Kidney (tissue), 14 donors: ENCODE results near the gene SDK1. TPM values are rescaled to one million over a fixed set of nuclear protein-coding genes. Genes with fewer than 3 reads are reported as not detected.

ENCODE experiments used
- DNase-seq, 5 donors: peaks; one replicate each; pipeline ENCODE4 v3.0.0-alpha.2; 2013 to 2020
- FAIRE-seq: peaks from 2 replicates; lab custom pipeline; 2012; peaks lifted over from hg19 to GRCh38; lab: Jason Lieb, UNC
- H3K27ac ChIP-seq, 2 donors: one replicate each; pipeline ENCODE4 v1.7.0; 2013; ENCODE audit warnings: low read depth in 2 of 2, low read length in 2 of 2, inconsistent platforms in 1 of 2
- H3K27me3 ChIP-seq: one replicate; pipeline ENCODE4 v1.7.1; 2013; ENCODE audit warnings: low read length, inconsistent platforms; ENCODE audit not compliant: control insufficient read depth, insufficient read depth
- H3K36me3 ChIP-seq, 3 donors: one replicate each; pipeline versions ENCODE4 v1.7.0 to v1.7.1; 2013; ENCODE audit warnings: low read length in 3 of 3, control low read depth in 1 of 3, inconsistent platforms in 1 of 3; ENCODE audit not compliant: insufficient read depth in 3 of 3, control insufficient read depth in 2 of 3
- H3K4me1 ChIP-seq, 3 donors: one replicate each; pipeline versions ENCODE4 v1.7.0 to v1.7.1; 2013; ENCODE audit warnings: low read length in 3 of 3, inconsistent platforms in 1 of 3, low read depth in 1 of 3; ENCODE audit not compliant: control insufficient read depth in 2 of 3, insufficient read depth in 2 of 3
- H3K4me3 ChIP-seq, 3 donors: one replicate each; pipeline versions ENCODE4 v1.7.0 to v1.8.1; 2013; ENCODE audit warnings: low read length in 3 of 3, control low read depth in 1 of 3, inconsistent platforms in 1 of 3
- H3K9ac ChIP-seq, 3 donors: one replicate each; pipeline versions ENCODE4 v1.7.0 to v1.7.1; 2013; ENCODE audit warnings: low read length in 3 of 3, control low read depth in 1 of 3, inconsistent platforms in 1 of 3
- H3K9me3 ChIP-seq, 3 donors: one replicate each; pipeline versions ENCODE4 v1.7.0 to v1.7.1; 2013; ENCODE audit warnings: low read length in 3 of 3, control low read depth in 1 of 3, inconsistent platforms in 1 of 3; ENCODE audit not compliant: control insufficient read depth in 2 of 3, insufficient read depth in 1 of 3
- CTCF ChIP-seq: IDR thresholded peaks from 3 replicates; pipeline ENCODE4 v1.5.1; 2012; ENCODE audit warnings: mild to moderate bottlenecking, moderate library complexity, borderline replicate concordance; ENCODE audit not compliant: insufficient read depth; ENCODE audit errors: extremely low read depth
- intact Hi-C: fragments of 100-400 bp; cut with DNase I; formaldehyde crosslinking; loops from one replicate; pipeline ENCODE4 v1.11.1; 2022
- polyA plus RNA-seq: library from polyadenylated mRNA; stranded (reverse); fragments of 350-450 nt; fragmentation: Illumina TruSeq; extraction: RNeasy Lipid Tissue Mini Kit (QIAGEN cat#74804); gene quantifications from one replicate; pipeline ENCODE4 v1.2.3, GENCODE V29; 2014; ENCODE audit warnings: low read depth, low replicate concordance; ENCODE audit not compliant: insufficient read depth
- total RNA-seq: library from RNA; stranded (reverse); fragmentation: NEBNext Ultra II Directional; extraction: Animal tissue kit (Norgen Biotek cat#: 25700); gene quantifications from one replicate; pipeline ENCODE4 v1.2.1, GENCODE V29; 2021
- donor health status: control.
- donor health status: control.
- donor health status: control.
- donor health status: control.
- donor health status: control.
- donor health status: DM: yes; HTN: yes; CAD: no.
- donor health status: Normal renal cell carcinoma (clear cell type).

The SDK1 gene
- total and polyA plus RNA-seq, 2 donors from 2014 or later, result 2.0 to 38.3 TPM

DNA sequence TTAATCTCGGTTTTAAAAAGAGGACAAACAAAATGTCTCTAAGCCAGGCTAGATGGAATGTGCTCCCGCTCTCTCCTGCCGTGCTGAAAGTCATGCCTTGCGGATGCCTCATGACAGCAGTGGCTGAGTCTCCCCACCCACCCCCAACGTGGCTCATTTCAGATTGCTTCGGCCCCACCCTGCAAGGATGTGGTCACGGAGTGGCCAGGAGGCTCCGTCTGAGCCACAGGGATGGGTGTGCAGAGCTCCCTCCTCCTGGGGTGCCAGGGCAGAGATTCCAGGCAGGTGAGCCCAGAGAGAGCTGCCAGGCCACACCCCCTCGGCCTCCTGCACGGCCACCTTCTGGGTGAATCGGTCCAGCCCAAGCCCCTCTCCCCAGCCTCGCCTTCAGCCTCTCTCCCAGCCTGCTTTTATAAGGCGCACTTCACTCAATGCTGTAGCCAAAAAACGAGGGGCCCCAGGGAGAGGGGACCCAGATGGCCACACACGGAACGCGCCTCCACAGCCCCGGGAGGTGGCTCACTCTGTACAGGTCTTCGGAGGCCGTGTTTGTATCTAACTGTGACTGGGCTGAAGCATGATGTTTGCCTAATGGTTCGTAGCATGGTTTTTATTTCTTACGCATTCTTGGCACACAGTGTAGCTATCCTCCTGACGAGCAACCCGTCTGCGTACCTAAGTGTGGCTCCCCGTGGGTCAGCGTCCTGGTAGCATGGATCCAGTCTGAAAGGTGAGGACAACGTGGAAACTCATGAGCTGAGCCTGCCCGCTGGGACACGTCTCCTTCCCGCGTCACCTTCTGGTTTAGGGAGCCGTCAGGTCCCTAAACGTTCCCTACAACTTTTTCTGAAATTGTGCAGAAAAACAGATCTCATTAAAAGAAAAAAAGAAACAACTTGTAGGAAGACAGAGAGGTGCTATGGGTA lies 967.3 kb downstream of the SDK1 start:
- intact Hi-C loops, result no loop called here
- no peak overlapping the region for H3K9ac ChIP-seq
- no peaks in the 10 kb centered on the region for H3K9me3 ChIP-seq
- H3K4me3 ChIP-seq, result no peak overlapping the region
- no peak for TF ChIP-seq CTCF
- no peaks in the 10 kb centered on the region for H3K4me1 ChIP-seq
- no peaks in the 10 kb centered on the region for H3K27me3 ChIP-seq
- H3K27ac ChIP-seq, result no peak overlapping the region
- FAIRE-seq, result no peak
- DNase-seq, result no peak
- H3K36me3 ChIP-seq, result no peaks in the 10 kb centered on the region

- Histone ChIP-seq H3K36me3 (no peaks in the 10 kb centered on the region), H3K4me1 (no peaks in the 10 kb centered on the region), H3K27ac (no peak overlapping the region), H3K9me3 (peaks cover 0 to 2% (median 0%) of the 10 kb centered on the region in 3 donors), H3K4me3 (no peak overlapping the region), H3K9ac (no peak overlapping the region), H3K27me3 (no peaks in the 10 kb centered on the region)
- DNase-seq, result no peak
- intact Hi-C loops, result no loop called here
- no peak for FAIRE-seq
- no peak for TF ChIP-seq CTCF
These were observed 968.0 kb downstream of the SDK1 start for GRCh38 chr7:4269086-4269485.

DNA sequence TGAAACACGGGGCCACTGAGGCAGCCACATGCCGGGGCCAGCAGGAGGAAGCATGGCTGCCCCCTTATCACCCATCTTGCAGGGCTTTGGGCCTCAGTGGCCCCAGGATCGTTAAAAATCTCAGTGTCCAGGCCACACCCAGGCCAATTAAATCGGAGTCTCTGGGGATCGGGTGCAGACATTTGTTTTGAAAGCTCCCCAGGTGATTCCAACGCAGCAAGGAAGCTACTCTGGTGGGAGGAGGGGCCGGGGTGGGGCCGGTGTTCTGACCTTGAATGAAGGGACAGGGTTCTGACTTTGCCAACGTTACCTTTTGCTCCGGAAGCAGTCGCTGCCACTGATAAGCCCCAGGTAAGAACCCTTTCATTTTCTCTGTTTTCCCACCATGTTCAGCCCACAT lies 968.7 kb downstream of the SDK1 start:
- FAIRE-seq (no peak), DNase-seq (no peak)
- Histone ChIP-seq H3K4me3 (no peak overlapping the region), H3K9me3 (peaks cover 0 to 8% (median 0%) of the 10 kb centered on the region in 3 donors), H3K4me1 (no peaks in the 10 kb centered on the region), H3K27me3 (no peaks in the 10 kb centered on the region), H3K9ac (no peak overlapping the region), H3K27ac (no peak overlapping the region), H3K36me3 (no peaks in the 10 kb centered on the region)
- intact Hi-C loops, result no loop called here
- no peak for TF ChIP-seq CTCF
